ENCODE results near the gene DYRK4.

- TF ChIP-seq CTCF (IDR thresholded peaks at IDR 0.05) = no peak
- TF ChIP-seq POLR2A (IDR thresholded peaks at IDR 0.05) = no peak
Observed at GRCh38 chr12:4615667-4616066, 53.7 kb downstream of the DYRK4 start.
